ENCODE measurements around the gene MBOAT1.
"Not testable (repeated sequence)": the region's sequence is repeated elsewhere in the genome, so short reads cannot be mapped to it uniquely, and the experiment has no call there.

Gene MBOAT1, protein sequence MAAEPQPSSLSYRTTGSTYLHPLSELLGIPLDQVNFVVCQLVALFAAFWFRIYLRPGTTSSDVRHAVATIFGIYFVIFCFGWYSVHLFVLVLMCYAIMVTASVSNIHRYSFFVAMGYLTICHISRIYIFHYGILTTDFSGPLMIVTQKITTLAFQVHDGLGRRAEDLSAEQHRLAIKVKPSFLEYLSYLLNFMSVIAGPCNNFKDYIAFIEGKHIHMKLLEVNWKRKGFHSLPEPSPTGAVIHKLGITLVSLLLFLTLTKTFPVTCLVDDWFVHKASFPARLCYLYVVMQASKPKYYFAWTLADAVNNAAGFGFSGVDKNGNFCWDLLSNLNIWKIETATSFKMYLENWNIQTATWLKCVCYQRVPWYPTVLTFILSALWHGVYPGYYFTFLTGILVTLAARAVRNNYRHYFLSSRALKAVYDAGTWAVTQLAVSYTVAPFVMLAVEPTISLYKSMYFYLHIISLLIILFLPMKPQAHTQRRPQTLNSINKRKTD

DNA sequence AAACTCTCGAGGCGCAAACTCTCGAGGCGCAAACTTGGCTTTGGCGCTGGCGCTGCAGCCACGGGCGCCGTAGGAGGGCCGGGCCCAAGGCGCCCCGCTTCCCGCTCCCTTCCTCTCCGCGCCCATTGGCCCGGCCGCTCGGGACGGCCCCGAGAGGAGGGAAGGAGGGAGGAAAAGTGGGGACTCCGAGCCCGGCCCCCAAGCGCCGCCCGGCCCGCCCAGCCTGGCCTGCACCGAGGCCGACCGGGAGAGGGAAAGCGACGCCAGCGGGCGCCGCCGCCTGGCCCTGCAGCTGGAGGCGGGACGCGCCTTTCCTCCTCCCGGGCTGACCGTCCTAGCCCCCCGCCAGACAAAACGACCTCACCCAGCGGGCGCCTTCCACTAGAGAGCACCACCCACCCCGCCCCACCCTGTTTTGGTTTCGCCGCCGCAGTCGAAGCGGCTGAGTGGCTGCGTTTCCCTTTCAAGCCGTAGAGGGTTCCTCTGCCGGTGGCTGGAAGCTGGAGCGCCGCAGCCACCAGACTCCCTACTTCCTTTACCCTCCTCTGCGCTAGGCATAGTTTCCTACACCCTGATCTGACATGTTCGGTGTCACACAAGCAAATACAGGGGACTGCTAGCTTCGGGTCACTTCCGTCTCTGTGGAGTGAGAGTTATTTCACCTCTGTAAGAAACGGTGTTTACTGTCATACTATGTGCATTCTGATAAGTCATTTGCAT lies at the start of gene MBOAT1:
MBOAT1 (minus strand) TSS at position 78 of the 720 bp plus-strand sequence. CDS start 235 bp downstream, outside the sequence.
- DNase-seq (ENCODE audit: low read depth in 2 of 2) = peak; percentile 12 to 27

DNA sequence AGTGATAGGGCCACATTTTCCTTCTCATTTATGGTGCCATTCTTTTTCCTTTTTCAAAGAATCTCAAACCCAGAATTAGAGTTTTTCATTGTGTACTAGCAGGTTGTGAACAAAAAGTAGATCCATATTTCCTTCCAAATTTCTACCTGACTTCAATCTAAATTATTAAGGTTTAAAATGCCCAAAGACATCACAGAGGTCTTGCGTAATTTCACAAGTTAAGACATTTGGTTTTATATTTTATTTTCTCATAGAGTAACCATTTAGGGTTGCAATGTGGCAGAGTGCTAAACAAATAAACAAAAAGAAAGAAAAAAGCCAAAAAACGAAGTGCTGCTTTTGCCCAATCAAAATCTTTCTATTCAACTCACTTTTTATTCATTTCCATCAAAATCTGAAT lies 49.4 kb upstream of the MBOAT1 start:
- DNase-seq (ENCODE audit: low read depth in 2 of 2) = no peak

DNA sequence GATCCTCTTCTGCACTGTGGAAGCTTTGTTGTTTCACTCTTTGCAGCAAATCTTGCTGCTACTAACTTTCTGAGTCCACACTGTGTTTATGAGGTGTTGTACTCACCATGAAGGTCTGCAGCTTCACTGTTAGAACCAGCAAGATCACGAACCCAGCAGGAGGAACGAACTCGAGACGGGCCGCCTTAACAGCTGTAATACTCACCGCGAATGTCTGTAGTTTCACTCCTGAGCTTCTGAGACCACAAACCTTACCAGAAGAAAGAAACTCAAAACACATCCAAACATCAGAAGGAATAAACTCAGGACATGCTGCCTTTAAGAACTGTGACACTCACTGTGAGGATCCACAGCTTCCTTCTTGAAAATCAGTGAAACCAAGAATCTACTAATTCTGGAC lies 48.1 kb upstream of the MBOAT1 start:
- DNase-seq (ENCODE audit: low read depth in 2 of 2) = no peak

DNA sequence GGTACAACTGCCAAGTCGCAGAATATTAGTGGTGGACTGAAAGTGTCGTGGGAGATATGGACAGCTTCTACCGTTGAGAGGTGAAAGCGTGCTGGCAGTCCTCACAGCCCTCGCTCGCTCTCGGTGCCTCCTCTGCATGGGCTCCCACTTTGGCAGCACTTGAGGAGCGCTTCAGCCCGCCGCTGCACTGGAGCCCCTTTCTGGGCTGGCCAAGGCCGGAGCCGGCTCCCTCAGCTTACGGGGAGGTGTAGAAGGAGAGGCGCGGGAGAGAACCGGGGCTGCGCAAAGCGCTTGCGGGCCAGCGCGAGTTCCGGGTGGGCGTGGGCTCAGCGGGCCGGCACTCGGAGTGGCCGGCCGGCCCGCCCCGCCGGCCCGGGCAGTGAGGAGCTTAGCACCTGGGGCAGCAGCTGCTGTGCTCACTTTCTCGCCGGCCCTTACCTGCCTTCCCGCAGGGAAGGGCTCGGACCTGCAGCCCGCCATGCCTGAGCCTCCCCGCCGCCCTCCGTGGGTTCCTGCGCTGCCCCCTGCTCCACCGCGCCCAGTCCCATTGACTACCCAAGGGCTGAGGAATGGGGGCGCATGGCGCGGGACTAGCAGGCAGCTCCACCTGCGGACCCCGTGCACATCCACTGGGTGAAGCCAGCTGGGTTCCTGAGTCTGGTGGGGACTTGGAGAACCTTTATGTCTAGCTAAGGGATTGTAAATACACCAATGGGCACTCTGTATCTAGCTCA lies 47.2 kb upstream of the MBOAT1 start:
- DNase-seq (ENCODE audit: low read depth in 2 of 2) = no peak

DNA sequence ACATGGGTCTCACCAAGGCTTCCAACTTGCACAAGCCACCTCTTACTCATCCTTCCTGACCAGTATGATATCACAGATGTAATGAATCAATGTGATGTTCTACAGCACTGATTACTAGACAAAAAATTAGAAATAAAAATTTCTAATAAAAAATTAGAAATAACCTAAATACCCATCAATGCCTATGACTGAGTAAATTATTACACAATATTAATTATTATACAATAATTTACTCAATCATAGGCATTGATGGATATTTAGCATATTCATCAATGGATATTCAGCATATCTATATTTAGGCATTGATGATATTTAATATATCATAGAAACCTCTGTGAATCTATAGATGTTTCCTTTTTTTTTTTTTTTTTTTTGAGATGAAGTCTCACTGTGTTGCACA lies 43.2 kb upstream of the MBOAT1 start:
- DNase-seq (ENCODE audit: low read depth in 2 of 2) = no peak

DNA sequence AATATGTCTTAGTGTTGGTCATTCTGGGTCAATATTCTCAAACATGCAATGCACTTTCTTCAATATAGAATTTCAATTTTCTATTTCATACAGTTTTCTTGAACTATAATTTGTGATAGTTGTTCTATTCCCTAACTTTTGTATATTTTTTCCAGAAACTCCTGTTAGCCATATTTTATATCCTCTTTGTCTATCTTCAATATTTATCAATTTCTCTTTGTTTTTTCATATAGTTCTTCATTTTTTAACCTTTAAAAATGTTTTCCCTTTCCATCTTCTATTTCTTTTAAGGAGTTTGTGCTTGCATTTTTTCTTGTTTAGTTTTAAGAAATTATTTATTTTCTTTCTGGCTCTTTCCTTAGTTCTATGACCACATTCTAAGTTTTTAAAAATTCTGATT lies 42.0 kb upstream of the MBOAT1 start:
- DNase-seq (ENCODE audit: low read depth in 2 of 2) = no peak

DNA sequence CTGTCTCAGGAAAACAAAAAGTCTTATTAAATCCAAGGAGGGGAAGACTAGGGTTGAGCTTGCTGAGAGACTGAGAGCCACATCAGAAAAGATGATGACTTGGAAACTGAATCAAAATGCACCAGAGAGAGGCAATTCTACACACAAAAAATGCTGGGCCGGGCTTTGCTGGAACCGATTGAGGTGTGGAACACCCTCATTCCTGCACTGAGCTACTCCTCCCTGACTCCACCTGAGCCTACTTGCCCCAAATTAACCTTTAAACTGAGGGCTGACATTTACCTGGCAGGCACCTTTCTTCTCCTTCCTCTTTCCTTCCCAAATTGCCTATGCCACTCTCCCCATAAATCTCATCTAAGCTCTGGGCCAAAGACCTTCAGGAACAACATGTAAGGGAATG lies 40.8 kb upstream of the MBOAT1 start:
- no peak for DNase-seq (ENCODE audit: low read depth in 2 of 2)

DNA sequence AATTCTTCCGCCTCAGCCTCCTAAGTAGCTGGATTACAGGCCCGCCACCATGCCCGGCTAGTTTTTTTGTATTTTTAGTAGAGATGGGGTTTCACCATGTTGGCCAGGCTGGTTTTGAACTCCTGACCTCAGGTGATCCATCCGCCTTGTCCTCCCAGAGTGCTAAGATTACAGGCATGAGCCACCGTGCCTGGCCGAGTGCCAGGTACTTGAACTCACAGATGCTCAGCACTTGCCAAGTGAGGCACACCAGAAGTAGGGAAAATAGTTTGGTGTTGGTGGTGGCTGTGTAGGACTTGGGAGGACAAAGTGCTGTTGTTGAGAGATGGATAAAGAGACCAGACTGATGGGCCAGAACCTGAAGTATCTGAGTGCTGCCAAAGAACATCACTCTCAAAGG lies 40.0 kb upstream of the MBOAT1 start:
- DNase-seq (ENCODE audit: low read depth in 2 of 2) = no peak

DNA sequence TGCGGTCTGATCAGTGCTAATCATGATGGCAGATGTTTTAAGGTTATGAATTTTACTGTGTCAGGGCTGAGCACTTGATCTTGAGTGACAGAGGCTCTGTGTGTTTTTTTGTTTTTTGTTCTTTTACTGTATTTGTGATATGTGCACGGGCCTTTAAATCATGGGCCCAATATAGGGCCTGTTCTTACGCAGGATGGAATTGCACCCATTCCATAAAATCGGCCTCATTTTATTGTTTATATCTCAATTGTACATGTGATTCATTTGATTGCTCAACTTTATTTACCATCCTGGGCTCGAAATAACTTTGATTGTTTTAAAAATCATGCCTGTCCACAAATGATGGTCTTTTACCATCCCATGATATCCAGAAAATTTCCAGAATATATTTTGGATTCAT lies 39.3 kb upstream of the MBOAT1 start:
- DNase-seq (ENCODE audit: low read depth in 2 of 2) = no peak

DNA sequence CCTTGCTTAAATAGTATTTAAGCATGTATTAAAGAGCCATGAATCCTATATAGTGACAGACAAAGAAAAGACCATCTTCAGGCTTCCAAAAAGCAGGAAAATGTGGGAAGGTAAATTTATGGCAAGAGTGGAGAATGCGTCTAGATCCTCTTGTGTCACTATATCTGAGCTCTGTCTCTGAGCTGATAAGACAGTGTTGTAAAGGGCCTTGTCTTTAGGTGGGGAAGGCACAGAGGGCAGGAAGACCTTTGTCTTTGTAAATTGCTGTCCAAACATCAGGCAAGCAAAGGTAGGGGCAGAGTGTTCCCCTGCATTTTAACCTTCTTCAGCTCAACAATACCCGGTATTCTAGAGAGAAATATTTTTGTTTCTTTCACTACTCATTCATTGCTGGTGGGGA lies 33.9 kb upstream of the MBOAT1 start:
- DNase-seq (ENCODE audit: low read depth in 2 of 2) = no peak

DNA sequence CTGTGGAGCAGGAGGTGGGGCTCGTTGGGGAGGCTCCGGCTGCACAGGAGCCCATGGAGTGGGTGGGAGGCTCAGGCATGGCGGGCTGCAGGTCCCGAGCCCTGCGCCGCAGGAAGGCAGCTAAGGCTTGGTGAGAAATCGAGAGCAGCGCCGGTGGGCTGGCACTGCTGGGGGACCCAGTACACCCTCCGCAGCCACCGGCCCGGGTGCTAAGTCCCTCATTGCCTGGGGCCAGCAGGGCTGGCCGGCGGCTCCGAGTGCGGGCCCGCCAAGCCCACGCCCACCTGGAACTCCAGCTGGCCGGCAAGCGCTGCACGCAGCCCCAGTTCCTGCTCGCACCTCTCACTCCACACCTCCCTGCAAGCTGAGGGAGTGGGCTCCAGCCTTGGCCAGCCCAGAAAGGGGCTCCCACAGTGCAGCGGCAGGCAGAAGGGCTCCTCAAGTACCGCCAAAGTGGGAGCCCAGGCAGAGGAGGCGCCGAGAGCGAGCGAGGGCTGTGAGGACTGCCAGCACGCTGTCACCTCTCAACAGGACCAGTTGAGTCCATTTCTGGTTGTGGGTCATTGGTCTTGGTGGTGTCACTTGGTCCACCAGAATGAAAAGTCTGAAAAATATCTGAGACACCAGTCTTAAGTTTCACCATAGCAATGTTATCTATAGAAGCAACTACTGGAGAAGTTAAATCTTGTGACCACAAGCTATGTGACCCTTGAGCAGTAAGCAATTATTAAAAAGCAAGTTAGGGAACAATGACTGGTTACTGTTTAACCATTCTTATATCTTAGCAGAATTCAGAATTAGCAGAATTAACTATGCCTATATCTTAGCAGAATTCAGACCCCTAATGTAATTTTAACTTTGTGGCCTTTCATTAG lies 32.8 kb upstream of the MBOAT1 start:
- DNase-seq (ENCODE audit: low read depth in 2 of 2) = not testable (repeated sequence)

DNA sequence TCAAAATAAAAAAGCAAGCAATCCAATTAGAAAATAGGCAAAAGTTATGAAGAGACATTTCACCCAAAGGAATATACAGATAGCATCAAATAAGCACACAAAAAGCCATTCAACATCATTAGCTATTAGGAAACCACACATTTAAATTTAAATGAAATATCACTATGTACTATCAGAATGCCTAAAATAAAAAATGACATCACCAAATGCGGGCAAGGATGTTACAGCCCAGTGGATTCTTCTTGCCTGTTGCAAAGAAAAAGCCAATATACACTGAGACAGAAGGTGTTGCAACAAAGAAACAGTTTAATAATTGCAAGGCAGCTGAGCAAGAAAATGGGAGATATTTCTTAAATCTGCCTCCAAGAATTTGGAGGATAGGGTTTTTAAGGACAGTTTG lies 31.0 kb upstream of the MBOAT1 start:
- no peak for DNase-seq (ENCODE audit: low read depth in 2 of 2)

DNA sequence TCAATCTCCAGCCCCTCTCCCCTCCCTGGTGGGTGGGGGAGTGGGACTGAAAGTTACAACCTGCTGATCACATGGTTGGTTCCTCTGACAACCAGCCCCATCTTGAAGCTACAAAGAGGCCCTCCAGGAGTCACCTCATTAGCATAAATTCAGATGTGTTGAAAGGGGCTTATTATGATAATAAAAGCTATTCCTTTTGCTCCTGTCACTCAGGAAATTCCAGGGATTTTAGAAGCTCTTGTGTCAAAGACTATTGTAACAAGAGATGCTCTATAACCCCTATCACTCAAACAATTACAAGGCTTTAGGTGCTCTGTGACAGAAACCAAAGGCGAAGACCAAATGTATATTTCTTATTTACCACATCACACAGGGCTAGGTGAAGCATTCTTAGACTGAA lies 30.1 kb upstream of the MBOAT1 start:
- no peak for DNase-seq (ENCODE audit: low read depth in 2 of 2)

DNA sequence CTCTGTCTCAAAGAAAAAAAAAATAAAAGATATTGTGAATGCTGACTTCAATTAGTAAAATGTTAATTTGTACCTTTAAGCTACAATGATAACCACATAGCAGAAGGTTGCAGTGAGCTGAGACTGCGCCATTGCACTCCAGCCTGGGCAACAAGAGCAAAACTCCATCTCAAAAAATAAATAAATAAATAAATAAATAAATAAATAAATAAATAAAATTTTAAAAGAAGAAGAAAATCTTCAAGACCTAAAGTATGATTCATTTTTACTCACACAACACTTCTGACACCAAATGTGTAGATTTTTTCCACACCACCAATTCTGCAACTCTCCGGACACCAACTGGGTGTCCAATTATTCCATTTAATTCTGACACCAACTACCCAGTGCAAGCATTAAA lies 28.8 kb upstream of the MBOAT1 start:
- DNase-seq (ENCODE audit: low read depth in 2 of 2) = no peak

DNA sequence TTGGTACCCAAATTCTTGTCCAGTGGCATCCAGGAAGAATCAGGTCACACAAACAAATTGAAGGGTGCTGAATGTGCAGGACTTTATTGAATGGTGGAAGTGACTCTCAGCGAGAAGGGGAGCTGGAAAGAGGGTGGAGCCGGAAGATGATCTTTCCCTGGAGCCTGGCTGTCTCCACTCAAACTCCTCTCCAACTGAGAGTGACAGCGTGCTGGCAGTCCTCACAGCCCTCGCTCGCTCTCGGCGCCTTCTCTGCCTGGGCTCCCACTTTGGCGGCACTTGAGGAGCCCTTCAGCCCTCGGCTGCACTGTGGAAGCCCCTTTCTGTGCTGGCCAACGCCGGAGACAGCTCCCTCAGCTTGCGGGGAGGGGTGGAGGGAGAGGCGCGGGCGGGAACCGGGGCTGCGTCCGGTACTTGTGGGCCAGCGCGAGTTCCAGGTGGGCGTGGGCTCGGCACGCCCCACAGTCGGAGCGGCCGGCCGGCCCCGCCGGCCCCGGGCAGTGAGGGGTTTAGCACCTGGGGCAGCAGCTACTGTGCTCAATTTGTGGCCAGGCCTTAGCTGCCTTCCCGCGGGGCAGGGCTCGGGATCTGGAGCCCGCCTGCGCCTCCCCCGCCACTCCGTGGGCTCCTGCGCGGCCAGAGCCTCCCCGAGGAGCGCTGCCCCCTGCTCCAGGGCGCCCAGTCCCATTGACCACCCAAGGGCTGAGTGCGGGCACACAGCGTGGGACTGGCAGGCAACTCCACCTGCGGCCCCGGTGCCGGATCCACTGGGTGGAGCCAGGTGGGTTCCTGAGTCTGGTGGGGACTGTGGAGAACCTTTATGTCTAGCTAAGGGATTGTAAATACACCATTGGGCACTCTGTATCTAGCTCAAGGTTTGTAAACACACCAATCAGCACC lies 26.7 kb upstream of the MBOAT1 start:
- no peak for DNase-seq (ENCODE audit: low read depth in 2 of 2)

DNA sequence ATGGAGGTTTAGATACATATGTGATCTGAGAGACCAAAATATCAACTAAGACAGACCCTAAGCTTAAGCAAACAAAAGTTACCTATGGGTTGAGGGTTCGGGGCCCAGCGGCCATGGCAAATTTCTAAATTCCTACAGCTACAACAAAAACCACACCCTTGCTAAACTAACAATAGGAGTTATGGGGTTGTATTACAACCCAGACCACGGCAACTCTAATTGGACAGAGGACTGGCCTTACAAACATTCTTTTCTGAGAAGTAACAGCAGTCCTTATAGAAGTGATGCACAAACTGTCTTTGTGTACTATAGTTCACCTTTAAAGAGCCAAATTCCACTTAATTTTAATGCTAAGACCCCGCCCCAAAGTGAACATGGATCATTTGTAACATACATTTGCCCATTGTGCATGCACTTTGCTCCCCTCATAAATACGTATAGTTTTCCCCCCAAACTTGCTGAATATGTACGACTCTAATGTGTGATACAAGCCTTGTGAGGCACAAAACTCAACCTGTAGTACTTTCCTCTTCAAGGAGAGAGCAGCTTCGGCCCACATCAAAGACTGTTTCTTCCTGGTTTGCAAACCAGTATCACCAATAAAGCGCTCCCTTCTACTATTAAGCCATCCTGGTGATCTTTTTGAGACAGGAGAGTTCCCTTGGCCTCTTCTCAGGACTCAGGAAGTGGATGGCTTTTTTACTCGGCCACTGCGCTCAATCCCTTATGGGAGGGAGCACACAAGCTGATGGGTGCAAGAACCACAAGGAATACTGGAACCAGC lies 25.6 kb upstream of the MBOAT1 start:
- DNase-seq (ENCODE audit: low read depth in 2 of 2) = no peak

DNA sequence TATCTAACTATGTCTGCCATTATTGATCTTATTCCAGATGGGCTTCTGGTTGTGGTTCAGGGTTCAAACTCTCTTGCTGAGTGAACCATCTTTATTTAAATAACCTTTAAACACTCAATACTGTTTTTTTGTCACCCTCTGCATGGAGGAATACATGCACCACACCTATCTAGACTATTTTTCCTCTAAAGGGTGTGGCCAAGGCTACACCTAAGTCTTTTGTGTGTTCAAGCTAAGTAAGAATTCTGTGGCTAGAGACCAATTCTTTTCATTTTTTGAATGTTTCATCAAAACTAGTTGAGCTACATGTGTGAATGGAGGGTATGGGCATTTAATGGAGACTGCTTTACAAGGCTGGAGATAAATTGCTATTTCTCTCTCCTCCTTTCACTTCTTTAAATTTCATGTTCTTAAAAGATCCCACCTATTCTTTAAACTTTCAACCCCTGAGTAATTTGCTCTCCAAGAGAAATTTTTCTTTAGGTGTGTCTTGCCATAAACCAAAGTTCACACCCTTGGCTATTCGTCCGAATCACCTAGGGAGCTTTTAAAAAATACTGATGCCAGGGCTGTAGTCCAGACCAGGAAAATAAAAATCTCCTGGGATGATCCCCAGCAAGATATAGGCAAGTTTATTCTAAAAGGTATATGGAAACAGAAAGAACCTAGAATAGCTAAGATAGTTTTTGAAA lies 24.8 kb upstream of the MBOAT1 start:
- no peak for DNase-seq (ENCODE audit: low read depth in 2 of 2)

DNA sequence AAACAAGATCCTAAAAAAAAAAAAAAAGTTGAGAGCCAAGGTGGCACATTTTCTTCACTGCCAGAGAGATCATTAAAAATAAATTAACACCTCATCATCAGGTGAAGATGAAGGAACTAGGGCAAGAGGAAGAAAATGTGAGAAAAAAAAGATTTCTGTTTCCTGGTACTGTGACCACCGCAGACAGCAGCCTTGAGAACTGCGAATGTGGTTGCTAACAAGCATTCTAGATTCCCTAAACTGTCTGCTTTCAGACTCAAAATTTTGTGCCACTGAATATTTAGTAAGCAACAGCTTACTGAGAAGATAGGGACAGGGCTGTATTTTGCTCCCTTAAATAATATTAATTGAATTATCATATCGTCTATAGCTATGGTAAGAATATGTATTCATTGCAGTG lies 24.1 kb upstream of the MBOAT1 start:
- no peak for DNase-seq (ENCODE audit: low read depth in 2 of 2)

DNA sequence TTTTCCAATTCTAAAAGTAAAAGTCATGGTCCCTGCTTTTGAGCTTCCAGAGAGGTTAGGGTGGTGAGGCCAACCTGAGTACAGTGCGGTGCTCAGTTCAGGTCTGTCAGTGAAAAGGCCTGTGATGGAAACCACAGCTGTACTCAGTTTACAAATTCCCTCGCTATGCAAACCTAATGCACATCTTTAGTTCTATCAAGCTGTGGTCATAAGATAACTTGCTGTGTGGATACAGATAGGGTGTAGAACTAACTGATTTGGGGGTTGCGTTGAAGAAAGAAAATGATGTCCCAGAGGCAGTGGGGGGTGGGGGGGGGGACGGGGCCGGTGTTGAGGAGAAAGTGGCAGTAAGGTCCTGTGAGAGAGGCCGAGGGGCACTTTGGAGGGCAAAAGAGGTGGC lies 22.8 kb upstream of the MBOAT1 start:
- no peak for DNase-seq (ENCODE audit: low read depth in 2 of 2)

All from stimulated activated CD8-positive, alpha-beta memory T cell treated with anti-CD3 and anti-CD28 coated beads, Interleukin-15, amount 100 ng/mL, for 4 hours (primary cell).